HepG2 (cell line): Measurements from ENCODE around the gene YIPF3. TPM values are rescaled to one million over a fixed set of nuclear protein-coding genes. Genes with fewer than 3 reads are reported as not detected.

Experiments
- ARNTL ChIP-seq: sonication (generic); formaldehyde crosslinking; IDR thresholded peaks from 2 replicates; pipeline ENCODE4 v1.4.0; 2020; ENCODE audit warnings: mild to moderate bottlenecking, missing genetic modification reagents
- CC2D1A ChIP-seq: sonication (generic); formaldehyde crosslinking; IDR thresholded peaks from 2 replicates; pipeline ENCODE4 v1.8.1; 2023; ENCODE audit warnings: mild to moderate bottlenecking, missing genetic modification reagents
- CREM ChIP-seq, 2 experiments: sonication (generic) in 1 of 2; formaldehyde crosslinking in 1 of 2; IDR thresholded peaks; 2 replicates each; pipeline versions ENCODE4 v1.4.0 to v1.6.1; 2016 to 2020; ENCODE audit warnings: antibody characterized with exemption in 1 of 2, mild to moderate bottlenecking in 1 of 2, missing genetic modification reagents in 1 of 2
- DMAP1 ChIP-seq: IDR thresholded peaks from 2 replicates; pipeline ENCODE4 v1.6.1; 2016
- ELF3 ChIP-seq: IDR thresholded peaks from 2 replicates; pipeline ENCODE4 v1.6.1; 2016; ENCODE audit warnings: missing genetic modification reagents, missing compliant biosample characterization
- HDAC2 ChIP-seq: sonication (generic); formaldehyde crosslinking; IDR thresholded peaks from 2 replicates; pipeline ENCODE4 v1.4.0; 2020; ENCODE audit warnings: missing genetic modification reagents
- HIVEP1 ChIP-seq: sonication (generic); formaldehyde crosslinking; IDR thresholded peaks from 2 replicates; pipeline ENCODE4 v1.4.0; 2020; ENCODE audit warnings: mild to moderate bottlenecking, missing genetic modification reagents
- HNRNPH1 ChIP-seq: fragments of 200-400 bp; formaldehyde crosslinking; optimal IDR thresholded peaks from 2 replicates; pipeline ENCODE3; 2017; ENCODE audit warnings: mild to moderate bottlenecking, low read depth, low read length
- IRF2 ChIP-seq: IDR thresholded peaks from 2 replicates; pipeline ENCODE4 v1.6.1; 2018; ENCODE audit warnings: missing genetic modification reagents, missing compliant biosample characterization
- KMT2A ChIP-seq: sonication (generic); formaldehyde crosslinking; IDR thresholded peaks from 2 replicates; pipeline ENCODE4 v1.4.0; 2020; ENCODE audit warnings: missing genetic modification reagents
- MTF2 ChIP-seq: sonication (generic); formaldehyde crosslinking; IDR thresholded peaks from 2 replicates; pipeline ENCODE4 v1.5.0; 2020; ENCODE audit warnings: missing genetic modification reagents, borderline replicate concordance
- NCOA2 ChIP-seq: sonication (generic); formaldehyde crosslinking; IDR thresholded peaks from 2 replicates; pipeline ENCODE4 v1.8.0; 2022; ENCODE audit warnings: inconsistent platforms
- NR1H2 ChIP-seq: sonication (generic); formaldehyde crosslinking; IDR thresholded peaks from 2 replicates; pipeline ENCODE4 v1.8.1; 2022; ENCODE audit warnings: low read depth, missing genetic modification reagents, borderline replicate concordance
- PHF21A ChIP-seq: sonication (generic); formaldehyde crosslinking; IDR thresholded peaks from 2 replicates; pipeline ENCODE4 v1.5.0; 2020; ENCODE audit warnings: mild to moderate bottlenecking, missing genetic modification reagents
- REXO4 ChIP-seq: sonication (generic); formaldehyde crosslinking; IDR thresholded peaks from 2 replicates; pipeline ENCODE4 v1.8.0; 2022; ENCODE audit warnings: missing genetic modification reagents, mild to moderate bottlenecking, borderline replicate concordance
- SIX4 ChIP-seq: sonication (generic); formaldehyde crosslinking; IDR thresholded peaks from 2 replicates; pipeline ENCODE4 v1.4.0; 2020; ENCODE audit warnings: missing genetic modification reagents
- SMAD3 ChIP-seq: sonication (generic); formaldehyde crosslinking; IDR thresholded peaks from 2 replicates; pipeline ENCODE4 v1.4.0; 2020; ENCODE audit warnings: missing genetic modification reagents
- SOX5 ChIP-seq: IDR thresholded peaks from 2 replicates; pipeline ENCODE4 v1.6.1; 2016; ENCODE audit warnings: borderline replicate concordance
- SOX6 ChIP-seq, 2 experiments: fragments of 450-650 bp in 1 of 2; sonication (generic) in 1 of 2; formaldehyde crosslinking in 1 of 2; IDR thresholded peaks; 2 replicates each; pipeline versions ENCODE4 v1.4.0 to v1.6.1; 2017 to 2020; ENCODE audit warnings: antibody characterized with exemption in 1 of 2, mild to moderate bottlenecking in 1 of 2, missing genetic modification reagents in 1 of 2
- TBX3 ChIP-seq: fragments of 450-650 bp; IDR thresholded peaks from 2 replicates; pipeline ENCODE4 v1.6.1; 2017; ENCODE audit warnings: antibody characterized with exemption, mild to moderate bottlenecking, inconsistent platforms, borderline replicate concordance
- ZKSCAN8 ChIP-seq: IDR thresholded peaks from 2 replicates; pipeline ENCODE4 v1.6.1; 2016; ENCODE audit warnings: borderline replicate concordance, missing genetic modification reagents, missing compliant biosample characterization
- ZMAT3 ChIP-seq: sonication (generic); formaldehyde crosslinking; conservative IDR thresholded peaks from 2 replicates; pipeline ENCODE4 v1.7.0; 2021; ENCODE audit warnings: missing genetic modification reagents
- ZNF205 ChIP-seq: IDR thresholded peaks from 2 replicates; pipeline ENCODE4 v1.6.1; 2018; ENCODE audit warnings: missing biosample characterization, missing genetic modification reagents
- ZNF598 ChIP-seq: sonication (generic); formaldehyde crosslinking; IDR thresholded peaks from 2 replicates; pipeline ENCODE4 v1.5.1; 2020; ENCODE audit warnings: mild to moderate bottlenecking, missing genetic modification reagents, borderline replicate concordance
- ZNF629 ChIP-seq: sonication (generic); formaldehyde crosslinking; conservative IDR thresholded peaks from 2 replicates; pipeline ENCODE4 v1.5.0; 2020; ENCODE audit warnings: missing genetic modification reagents
- ZSCAN20 ChIP-seq: sonication (generic); formaldehyde crosslinking; IDR thresholded peaks from 2 replicates; pipeline ENCODE4 v1.4.0; 2020; ENCODE audit warnings: missing genetic modification reagents, mild to moderate bottlenecking, borderline replicate concordance
- ZSCAN30 ChIP-seq: sonication (generic); formaldehyde crosslinking; IDR thresholded peaks from 2 replicates; pipeline ENCODE4 v1.5.0; 2020; ENCODE audit warnings: mild to moderate bottlenecking, missing genetic modification reagents
- ZSCAN31 ChIP-seq: sonication (generic); formaldehyde crosslinking; IDR thresholded peaks from 2 replicates; pipeline ENCODE4 v1.5.0; 2020; ENCODE audit warnings: low read depth, mild to moderate bottlenecking, missing genetic modification reagents
- polyA plus RNA-seq, 8 experiments: library from polyadenylated mRNA; depleted of rRNA in 3 of 8; stranded (reverse) in 7 of 8; unstranded in 1 of 8; fragments of >200 nt; fragmentation: Illumina TruSeq in 4 of 8; extraction: Trizol in 4 of 8; gene quantifications; 2 replicates each; pipeline versions ENCODE4 v1.2.1 to v1.2.3, GENCODE V29; 2011 to 2016; ENCODE audit warnings: low read depth in 4 of 8, missing spikeins in 1 of 8, mixed read lengths in 1 of 8; ENCODE audit not compliant: insufficient read depth in 1 of 8
- total RNA-seq, 5 experiments: library from RNA; depleted of rRNA; stranded (reverse); fragments of >200 nt; fragmentation: Illumina TruSeq; extraction: Trizol; gene quantifications; 2 replicates each; pipeline ENCODE4 v1.2.3, GENCODE V29; 2016; ENCODE audit warnings: low read depth in 1 of 5
- TF ChIP-seq, protein P1 (sequence below): IDR thresholded peaks from 2 replicates; pipeline ENCODE4 v1.4.0; 2020; ENCODE audit warnings: mild to moderate bottlenecking, missing genetic modification reagents
- TF ChIP-seq, protein P2 (sequence below): IDR thresholded peaks from 2 replicates; pipeline ENCODE4 v1.6.1; 2016

Gene YIPF3
- total and polyA plus RNA-seq, 2 of the 13 experiments (the other 11 are each of a cell fraction or from before 2014, with no cell fraction given): 107 to 206 TPM

DNA sequence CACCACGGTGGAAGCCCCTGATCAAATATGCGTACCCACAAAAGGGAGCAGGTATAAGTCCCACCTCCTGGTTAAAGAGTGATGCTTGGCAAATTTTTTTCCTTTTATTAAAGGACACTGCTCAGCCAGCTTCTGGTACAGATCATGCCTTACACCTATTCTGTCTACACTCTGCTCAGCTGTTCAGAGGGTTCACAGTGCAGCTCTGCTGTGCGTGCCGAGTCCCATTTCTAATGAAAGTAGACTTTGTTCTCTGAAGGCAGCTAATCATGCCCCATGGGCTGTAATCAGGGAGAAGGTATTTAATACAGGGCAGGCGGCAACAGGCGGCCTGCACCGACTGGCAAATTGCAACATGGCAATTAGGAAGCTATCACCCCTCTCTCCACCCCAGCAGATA, 22.9 kb downstream of the YIPF3 start (continued):
- TF ChIP-seq, protein P1, sequence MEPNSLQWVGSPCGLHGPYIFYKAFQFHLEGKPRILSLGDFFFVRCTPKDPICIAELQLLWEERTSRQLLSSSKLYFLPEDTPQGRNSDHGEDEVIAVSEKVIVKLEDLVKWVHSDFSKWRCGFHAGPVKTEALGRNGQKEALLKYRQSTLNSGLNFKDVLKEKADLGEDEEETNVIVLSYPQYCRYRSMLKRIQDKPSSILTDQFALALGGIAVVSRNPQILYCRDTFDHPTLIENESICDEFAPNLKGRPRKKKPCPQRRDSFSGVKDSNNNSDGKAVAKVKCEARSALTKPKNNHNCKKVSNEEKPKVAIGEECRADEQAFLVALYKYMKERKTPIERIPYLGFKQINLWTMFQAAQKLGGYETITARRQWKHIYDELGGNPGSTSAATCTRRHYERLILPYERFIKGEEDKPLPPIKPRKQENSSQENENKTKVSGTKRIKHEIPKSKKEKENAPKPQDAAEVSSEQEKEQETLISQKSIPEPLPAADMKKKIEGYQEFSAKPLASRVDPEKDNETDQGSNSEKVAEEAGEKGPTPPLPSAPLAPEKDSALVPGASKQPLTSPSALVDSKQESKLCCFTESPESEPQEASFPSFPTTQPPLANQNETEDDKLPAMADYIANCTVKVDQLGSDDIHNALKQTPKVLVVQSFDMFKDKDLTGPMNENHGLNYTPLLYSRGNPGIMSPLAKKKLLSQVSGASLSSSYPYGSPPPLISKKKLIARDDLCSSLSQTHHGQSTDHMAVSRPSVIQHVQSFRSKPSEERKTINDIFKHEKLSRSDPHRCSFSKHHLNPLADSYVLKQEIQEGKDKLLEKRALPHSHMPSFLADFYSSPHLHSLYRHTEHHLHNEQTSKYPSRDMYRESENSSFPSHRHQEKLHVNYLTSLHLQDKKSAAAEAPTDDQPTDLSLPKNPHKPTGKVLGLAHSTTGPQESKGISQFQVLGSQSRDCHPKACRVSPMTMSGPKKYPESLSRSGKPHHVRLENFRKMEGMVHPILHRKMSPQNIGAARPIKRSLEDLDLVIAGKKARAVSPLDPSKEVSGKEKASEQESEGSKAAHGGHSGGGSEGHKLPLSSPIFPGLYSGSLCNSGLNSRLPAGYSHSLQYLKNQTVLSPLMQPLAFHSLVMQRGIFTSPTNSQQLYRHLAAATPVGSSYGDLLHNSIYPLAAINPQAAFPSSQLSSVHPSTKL: peak; percentile 80
- TF ChIP-seq MTF2 (CRISPR knock-in tag) (no peak), SIX4 (CRISPR knock-in tag) (0 out of 2 replicates have a peak, but pooled peaks have one; percentile 8), ZSCAN31 (peak; percentile 54; the same call in 1 of the 2 replicates), SOX5 (CRISPR knock-in tag) (peak; percentile 55; the same call in 1 of the 2 replicates), SOX6 (IDR thresholded peaks at IDR 0.05) (no peak), SOX6 (CRISPR knock-in tag; IDR thresholded peaks at IDR 0.05) (peak; percentile 35; the same call in 1 of the 2 replicates), HIVEP1 (CRISPR knock-in tag) (no peak), ZNF629 (CRISPR knock-in tag) (peak; percentile 54; the same call in 1 of the 2 replicates), ZSCAN20 (CRISPR knock-in tag) (peak; percentile 98), ARNTL (CRISPR knock-in tag) (peak; percentile 50; the same call in 1 of the 2 replicates), DMAP1 (CRISPR knock-in tag) (peak; percentile 62; the same call in 1 of the 2 replicates), REXO4 (no peak), CC2D1A (CRISPR knock-in tag) (no peak), NCOA2 (peak; percentile 12; the same call in 1 of the 2 replicates), PHF21A (CRISPR knock-in tag) (peak; percentile 86; the same call in 1 of the 2 replicates), ELF3 (peak; percentile 63; the same call in 1 of the 2 replicates), ZKSCAN8 (CRISPR knock-in tag) (peak; percentile 52; the same call in 1 of the 2 replicates), ZNF205 (0 out of 2 replicates have a peak, but pooled peaks have one; percentile 37), HDAC2 (CRISPR knock-in tag) (peak; percentile 63), HNRNPH1 (no peak), KMT2A (CRISPR knock-in tag) (no peak), ZMAT3 (CRISPR knock-in tag) (0 out of 2 replicates have a peak, but pooled peaks have one; percentile 41), NR1H2 (CRISPR knock-in tag) (no peak), CREM (IDR thresholded peaks at IDR 0.05) (peak; percentile 36; the same call in 1 of the 2 replicates), CREM (CRISPR knock-in tag; IDR thresholded peaks at IDR 0.05) (no peak), TBX3 (peak; percentile 80; the same call in 1 of the 2 replicates), IRF2 (CRISPR knock-in tag) (0 out of 2 replicates have a peak, but pooled peaks have one; percentile 48), SMAD3 (CRISPR knock-in tag) (no peak), ZSCAN30 (CRISPR knock-in tag) (no peak), ZNF598 (CRISPR knock-in tag) (peak; percentile 51; the same call in 1 of the 2 replicates)
- TF ChIP-seq, protein P2, sequence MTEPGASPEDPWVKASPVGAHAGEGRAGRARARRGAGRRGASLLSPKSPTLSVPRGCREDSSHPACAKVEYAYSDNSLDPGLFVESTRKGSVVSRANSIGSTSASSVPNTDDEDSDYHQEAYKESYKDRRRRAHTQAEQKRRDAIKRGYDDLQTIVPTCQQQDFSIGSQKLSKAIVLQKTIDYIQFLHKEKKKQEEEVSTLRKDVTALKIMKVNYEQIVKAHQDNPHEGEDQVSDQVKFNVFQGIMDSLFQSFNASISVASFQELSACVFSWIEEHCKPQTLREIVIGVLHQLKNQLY: peak; percentile 72; the same call in 1 of the 2 replicates
